GM19240 (cell line): ENCODE data around the gene VIL1.

Source experiments
- DNase-seq: peaks from one replicate; pipeline ENCODE4 v3.0.0; 2011; ENCODE audit warnings: low spot score; ENCODE audit not compliant: insufficient read length

The VIL1 gene

GRCh38 chr2:218405086-218405745 lies 13.7 kb upstream of the VIL1 start:
- no peak for DNase-seq

DNA sequence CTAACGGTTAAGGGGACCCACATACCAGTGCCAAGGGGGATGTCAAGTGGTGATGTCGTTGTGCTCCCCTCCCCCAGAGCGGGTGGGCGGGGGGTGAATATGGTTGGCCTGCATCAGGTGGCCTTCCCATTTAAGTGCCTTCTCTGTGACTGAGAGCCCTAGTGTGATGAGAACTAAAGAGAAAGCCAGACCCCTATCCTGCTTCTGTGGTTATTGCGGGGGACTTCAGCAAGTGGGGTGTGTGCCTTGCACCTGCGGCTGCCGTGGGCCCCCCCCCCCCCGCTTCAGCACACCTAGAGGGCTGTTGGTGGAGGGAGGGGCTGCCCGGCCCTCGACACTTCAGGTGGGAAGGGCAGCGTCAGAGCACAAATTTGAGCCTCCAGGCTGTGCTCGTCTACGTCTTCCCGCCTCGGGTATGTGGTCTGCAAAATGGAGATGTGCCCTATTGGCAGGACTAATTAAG lies 13.1 kb upstream of the VIL1 start:
- DNase-seq: no peak

DNA sequence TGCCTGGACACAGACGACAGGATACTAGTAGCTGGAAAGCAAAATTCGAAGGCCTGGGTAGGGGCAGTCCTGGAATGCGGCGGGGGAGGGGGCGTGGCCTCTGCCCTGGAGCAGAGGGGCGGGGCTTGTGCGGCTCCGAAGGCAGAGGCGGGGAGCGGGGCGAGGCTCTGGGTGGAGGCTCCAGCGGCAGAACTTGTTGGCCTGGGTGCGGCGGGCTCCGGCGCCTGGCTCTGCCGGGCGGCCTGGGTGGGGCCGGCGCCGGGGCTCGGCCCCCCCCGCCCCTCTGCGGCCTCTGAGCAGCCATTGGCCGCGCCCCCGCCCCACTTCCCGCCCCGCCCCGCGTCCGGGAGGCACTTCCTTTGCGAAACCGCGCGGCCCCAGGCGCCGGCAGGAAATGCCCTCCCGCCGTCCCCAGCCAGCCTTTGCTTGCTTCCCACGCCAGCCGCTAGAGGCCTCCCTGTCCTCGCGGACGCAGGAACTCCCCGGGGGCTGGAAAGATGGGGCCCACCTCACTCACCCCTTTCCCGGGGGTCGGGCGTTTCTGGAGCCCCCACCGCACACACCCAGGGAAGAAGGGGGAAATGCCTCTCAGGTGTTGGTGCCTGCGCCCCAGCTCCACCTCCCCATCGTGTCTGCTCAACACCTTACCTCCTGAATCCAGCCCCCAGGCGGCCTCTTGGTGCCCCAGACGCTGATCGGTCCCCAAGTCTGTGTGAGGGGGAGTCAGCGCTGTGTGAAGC lies 12.5 kb upstream of the VIL1 start:
- DNase-seq: peak; percentile 84

DNA sequence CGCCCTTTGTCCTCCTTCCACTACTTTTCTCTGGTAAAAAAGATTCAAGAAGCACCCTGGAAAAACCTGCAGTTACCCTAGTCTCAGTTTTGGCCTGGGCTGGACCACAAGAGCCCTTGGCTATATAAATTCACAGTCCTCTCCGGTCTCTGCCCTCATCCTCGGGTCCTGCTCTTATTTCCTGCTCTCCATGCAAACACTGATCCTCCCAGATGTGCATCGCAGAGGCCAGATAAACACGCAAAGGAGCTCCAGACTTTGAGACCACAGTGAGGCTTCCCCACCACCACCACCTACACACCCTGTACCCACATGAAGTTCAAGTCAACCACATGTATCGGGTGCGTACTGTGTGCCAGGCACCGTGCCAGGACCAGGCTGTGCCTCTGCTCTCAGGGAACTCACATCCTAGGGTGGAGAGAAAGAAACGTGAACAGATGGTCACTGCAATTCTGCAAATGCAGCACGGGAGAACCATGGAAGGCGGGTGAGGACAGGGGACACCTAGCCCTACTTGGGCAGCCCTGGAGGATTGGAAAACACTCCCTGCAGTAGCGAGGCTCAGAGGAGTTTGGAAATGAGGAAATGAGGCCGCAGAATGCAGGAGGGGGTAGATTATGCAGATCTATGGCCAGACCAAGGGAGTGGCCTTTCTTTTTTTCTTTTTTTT lies 11.8 kb upstream of the VIL1 start:
- no peak for DNase-seq

DNA sequence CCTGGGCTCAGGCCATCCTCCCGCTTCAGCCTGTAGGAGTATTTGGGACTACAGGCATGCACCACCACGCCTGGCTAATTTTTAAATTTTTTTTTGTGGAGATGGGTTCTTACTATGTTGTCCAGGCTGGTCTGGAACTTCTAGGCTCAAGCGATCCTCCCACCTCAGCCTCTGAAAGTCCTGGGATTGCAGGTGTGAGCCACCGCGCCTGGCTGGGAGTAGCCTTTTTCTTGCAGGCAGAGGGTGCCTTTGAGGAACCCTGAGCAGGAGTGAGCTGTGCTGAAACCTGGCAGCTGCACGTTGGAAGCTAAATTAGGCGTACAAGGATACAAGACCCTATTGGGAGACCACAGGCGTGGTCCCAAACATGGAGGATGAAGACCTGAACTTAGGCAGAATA lies 11.2 kb upstream of the VIL1 start:
- DNase-seq: no peak

- DNase-seq: no peak
Measured at GRCh38 chr2:218418321-218418716, 604 bp upstream of the VIL1 start.

DNA sequence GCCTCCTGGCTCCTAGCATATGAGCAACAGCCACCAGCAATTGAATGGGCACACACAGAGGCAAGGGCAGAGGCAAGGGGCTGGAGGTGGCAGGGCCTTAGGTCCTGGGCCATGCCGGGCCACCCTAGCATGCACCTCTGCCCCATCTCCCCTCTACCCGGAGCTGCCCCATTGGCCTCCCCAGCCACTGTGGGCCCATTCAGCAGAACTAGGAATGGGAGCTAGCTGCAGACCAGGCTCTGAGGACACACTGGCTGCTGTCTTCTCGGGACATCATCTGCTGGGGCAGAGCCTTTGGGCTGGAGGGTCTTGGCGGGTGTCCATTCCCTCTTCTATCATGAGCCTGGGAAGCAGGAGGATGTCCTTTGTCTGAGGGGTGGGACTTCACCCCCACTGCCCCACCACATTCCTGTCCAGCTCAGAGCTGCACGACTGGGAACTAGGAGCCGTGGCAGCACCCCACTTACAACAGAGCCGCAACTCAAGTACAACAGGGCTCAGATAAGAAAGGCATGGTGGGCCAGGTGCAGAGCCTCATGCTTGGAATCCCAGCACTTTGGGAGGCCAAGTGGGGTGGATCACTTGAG lies 800 bp downstream of the VIL1 start:
- DNase-seq: no peak

DNA sequence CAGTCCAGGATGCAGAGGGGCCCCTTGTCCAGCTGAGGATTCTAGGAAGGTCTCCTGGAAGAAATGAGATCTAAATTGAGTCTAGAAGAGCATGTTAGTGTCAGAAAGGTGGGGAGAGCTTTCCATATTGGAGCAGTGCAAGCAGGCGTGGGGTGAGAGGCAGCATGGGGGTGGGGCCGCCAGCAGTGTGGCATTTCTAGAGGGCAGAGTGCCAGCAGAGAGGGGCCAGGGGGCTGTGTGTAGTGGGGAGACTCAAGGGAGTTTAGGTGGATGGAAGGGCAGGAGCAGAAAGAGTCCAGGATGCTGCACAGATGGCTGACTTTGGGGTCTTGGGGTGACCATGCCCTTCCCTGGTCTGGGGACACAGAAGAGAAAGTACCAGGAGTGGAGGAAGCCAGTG lies 2.1 kb downstream of the VIL1 start:
- DNase-seq: no peak

DNA sequence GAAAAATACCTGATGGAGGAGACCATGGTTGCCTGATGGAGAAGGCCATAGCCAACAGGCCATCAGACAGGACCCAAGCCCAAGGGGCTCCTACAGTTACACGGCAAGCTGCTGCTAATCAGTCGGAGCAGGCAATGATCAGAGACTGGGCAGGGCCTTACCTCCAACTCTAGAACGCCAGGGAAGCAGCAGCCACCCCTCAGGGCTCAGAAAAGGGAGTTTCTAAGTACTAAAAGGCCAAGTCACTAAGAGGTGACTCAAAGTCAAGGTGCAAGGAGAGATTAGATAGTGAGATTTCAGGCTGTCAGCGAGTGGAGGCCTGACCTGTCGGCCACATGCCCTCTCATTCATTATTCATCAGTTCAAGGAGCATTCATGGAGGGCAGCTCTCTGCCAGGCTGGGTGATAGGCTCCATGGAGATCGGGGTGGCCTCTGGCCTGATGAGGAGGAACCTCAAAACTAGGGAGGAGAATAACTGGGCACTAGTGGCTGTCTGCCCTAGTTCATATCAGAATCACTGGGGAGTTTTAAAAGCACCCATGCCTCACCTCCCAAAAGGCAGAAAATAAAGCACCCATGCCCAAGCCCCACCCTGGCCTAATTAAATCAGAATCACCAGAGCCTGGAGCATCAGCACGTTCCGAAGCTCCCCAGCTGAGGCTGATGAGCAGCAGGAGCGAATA lies 3.6 kb downstream of the VIL1 start:
- no peak for DNase-seq

DNA sequence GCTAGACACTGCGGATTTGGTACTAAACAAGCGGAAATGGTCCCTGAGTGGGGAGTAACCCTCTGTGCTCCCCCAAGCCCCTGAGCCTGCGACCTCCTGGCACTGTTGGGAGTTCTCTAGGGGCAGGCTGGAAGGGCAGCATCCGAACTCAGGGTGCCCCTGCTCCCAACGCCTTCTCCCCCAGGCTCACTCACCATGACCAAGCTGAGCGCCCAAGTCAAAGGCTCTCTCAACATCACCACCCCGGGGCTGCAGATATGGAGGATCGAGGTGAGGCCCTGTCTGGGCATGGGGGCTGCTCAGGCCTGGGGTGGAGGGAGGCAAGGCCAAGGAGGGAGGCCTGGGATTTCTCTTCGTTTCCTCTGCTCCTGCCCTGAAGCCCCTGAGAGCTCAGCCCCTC lies 4.7 kb downstream of the VIL1 start:
- no peak for DNase-seq

DNA sequence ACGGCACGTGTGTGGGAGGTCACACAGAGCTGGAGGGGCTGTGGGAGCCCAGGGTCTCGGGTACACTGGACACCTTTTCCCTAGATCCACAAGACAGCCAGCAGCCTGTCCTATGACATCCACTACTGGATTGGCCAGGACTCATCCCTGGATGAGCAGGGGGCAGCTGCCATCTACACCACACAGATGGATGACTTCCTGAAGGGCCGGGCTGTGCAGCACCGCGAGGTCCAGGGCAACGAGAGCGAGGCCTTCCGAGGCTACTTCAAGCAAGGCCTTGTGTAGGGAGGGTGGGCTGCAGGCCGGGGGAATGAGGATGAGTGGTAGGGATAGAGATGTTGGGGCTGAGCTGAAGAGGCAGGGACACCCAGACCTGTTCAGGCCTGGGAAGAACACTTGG lies 6.6 kb downstream of the VIL1 start:
- DNase-seq: no peak

DNA sequence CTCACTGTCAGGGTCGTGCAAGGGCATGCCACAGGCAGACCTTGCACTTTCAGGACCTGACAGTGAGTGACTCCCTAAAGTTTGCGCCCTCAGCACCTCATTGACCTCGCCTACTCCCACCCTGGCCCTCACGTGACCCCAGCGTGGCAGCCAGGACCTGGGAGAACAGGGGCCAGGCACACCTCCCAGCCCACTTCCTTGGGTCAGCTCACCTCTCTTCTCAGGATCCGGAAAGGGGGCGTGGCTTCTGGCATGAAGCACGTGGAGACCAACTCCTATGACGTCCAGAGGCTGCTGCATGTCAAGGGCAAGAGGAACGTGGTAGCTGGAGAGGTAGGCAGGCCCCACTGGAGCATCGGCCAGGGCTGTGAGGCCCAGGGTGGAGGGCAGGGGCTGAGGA lies 8.8 kb downstream of the VIL1 start:
- DNase-seq: no peak

GRCh38 chr2:218428846-218429558 lies 10.1 kb downstream of the VIL1 start:
- DNase-seq: no peak

DNA sequence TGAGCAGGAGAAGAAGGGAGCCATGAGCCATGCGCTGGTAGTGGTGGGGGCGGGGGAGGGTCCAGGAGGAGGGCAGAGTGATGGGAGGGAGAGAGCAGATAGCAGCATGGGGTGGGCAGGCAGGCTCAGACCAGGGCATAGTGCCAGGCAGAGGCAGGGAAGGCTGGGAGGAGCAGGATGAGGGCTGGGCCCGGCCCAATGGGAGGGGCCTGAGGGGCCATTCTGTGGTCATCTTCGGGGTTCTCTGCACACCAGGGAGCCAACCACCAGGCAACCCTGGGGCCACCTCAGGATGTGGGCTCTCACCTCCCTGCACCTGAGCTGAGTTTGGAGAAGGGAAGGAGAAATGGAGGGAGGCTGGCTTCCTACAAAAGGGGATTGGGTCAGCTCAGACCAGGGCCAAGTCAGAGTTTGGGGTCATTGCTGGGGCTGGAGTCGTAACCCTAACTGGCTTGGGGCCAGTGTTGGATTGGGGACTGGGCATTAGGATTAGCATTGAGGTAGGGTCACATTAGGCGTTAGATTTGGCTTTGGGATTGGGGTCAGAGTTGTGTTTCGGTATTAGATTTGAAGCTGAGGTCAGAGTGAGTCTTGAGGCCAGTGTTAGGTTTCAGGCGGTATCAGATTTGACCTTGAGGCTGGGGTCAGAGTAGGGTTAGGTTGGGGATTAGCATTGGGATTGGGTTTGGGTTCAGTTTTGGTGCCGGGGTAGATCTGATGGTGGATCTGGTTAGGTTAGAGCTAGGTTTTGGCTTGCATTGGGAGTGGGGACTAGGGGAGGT lies 11.2 kb downstream of the VIL1 start:
- DNase-seq: no peak

GRCh38 chr2:218430721-218431120 lies 11.8 kb downstream of the VIL1 start:
- no peak for DNase-seq

GRCh38 chr2:218431878-218432277 lies 13.0 kb downstream of the VIL1 start:
- no peak for DNase-seq

DNA sequence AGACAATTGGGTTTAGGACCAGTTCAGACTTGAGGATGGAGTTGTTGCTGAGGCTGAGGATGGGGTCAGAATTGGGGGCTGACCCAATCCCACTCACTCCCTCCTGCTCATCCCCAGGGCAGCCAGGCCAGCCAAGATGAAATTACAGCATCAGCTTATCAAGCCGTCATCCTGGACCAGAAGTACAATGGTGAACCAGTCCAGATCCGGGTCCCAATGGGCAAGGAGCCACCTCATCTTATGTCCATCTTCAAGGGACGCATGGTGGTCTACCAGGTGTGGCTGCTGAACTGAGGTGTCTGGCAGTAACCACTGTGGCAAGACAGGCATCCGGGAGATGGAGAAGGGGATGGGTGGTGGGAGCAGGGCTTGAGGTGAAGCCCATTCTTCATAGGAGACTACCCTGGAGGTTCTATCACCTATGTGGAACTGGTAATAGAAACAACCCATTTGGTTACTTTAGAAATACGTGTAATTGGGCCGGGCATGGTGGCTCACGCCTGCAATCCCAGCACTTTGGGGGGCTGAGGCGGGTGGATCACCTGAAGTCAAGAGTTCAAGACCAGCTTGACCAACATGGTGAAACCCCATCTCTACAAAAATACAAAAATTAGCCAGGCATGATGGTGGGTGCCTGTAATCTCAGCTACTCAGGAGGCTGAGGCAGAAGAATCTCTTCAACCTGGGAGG lies 13.9 kb downstream of the VIL1 start:
- DNase-seq: no peak

DNA sequence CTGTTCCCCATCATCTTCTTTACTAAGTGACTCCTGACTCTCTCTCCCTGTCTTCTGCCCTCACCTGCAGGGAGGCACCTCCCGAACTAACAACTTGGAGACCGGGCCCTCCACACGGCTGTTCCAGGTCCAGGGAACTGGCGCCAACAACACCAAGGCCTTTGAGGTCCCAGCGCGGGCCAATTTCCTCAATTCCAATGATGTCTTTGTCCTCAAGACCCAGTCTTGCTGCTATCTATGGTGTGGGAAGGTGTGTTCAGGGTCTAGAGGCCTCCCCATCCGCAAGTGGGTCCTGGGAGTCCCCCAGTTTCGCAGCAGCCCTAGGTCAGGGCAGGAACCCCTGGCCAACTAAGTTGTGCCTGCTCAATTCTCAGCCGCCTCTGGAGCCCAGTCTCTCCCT lies 15.5 kb downstream of the VIL1 start:
- DNase-seq: no peak
